HG03575 (cell line): ENCODE data around the gene CDKN1B.

Experiments
- ATAC-seq: cut with Tn5 transposase; IDR thresholded peaks from one replicate; pipeline ENCODE4 v1.9.1; 2021; ENCODE audit not compliant: unreplicated experiment, insufficient number of reproducible peaks, low FRiP score; ENCODE audit errors: extremely low read depth

Gene CDKN1B

DNA sequence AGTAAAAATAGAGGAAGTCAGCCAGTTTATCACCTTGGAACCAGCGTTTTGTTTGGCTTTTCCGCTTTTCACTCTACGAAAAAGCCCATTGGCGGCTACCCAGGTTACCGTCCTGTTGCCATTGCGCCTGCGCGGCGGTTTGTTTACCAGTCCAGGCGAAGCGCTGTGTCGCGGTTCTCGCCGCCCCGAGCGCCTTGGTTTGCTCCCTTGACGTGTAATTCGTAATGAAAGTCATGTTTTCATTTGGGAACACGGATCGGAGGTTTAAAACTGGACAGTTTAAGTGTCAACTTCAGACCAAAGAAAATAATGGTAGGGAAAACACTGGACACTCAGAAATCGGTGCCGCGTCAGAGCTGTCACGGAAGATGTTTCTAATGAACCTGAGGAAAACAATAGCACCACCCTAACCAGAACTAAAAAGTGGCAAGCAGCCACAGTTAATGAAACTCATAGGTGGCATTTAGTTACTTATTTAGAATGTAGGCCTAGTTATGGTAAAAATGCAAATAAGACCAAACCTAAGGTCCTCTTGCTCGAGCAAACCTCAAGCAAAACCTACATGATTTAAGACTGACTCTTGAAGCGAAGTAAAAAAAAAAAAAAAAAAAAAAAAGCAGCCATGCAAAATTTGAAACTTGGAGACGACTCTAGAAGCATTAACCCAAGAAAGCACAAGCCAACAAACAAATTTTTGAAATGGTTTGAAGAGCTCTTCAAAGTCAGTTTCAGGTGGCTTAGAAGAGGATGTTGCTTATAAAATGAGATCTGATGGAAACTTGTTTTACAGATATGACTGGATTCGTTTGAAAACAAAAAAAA, 20.4 kb upstream of the CDKN1B start:
- ATAC-seq, result no peak

DNA sequence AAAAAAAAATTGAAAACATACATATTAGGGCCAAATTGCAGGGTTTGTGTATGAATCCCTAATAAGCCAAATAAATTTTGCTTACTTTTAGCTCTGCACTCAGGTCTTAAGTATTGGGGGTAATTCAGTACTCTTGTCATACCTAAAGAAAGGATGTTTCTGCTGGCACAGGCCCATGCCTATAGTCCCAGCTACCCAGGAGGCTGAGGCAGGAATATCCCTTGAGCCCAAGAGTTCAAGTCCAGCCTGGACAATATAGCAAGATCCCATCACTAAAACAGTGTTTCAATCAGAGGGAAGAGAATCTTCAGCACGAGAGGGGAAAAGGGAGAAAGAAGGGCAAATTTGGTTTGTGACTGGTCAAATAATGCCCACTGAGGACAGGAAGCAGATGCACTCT, 17.8 kb upstream of the CDKN1B start:
- no peak for ATAC-seq

DNA sequence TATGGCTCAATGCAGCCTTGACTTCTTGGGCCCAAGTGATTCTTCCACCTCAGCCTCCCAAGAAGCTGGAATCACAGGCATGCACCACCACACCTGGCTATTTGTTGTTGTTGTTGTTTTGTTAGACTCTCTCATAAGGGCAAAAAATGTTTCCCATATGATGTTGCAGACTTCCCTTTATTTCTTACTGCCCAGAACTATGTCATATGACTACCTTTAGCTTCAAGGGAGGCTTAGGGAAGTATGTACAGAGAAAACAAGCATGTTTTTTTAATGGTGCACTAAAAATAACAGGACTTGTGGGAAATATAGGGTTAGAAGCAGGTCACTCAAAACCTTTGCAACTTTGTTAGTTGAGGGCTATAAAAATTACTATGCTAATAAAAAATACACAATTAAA, 16.9 kb upstream of the CDKN1B start:
- no peak for ATAC-seq

GRCh38 chr12:12701457-12701856, 15.7 kb upstream of the CDKN1B start:
- ATAC-seq, result no peak

DNA sequence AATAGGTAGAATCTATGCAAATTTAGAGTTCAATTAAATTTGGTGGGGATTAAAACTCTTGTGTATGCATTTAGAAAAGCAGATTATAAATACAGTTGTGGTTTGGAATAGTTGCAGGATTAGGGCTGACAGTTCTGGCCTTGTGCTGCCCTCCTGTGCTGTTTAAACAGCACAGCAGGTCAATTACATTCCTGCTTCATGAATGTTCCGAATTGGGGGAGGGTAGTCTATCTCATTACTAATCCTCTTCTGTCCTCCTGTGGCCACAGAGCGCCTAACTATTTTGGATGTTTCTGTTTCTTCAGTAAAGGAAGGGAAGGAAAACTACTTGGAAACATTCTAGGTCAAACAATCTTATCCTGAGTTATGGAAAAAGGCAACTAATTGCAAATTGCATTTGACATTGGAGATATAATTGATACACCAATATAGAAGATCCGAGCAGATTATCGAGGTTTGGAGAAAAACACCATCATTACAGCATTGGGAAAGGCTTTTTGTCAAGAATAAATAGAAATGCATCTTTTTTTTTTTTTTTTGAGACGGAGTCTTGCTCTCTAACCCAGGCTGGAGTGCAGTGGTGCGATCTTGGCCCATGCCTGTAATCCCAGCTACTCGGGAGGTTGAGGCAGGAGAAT, 12.5 kb upstream of the CDKN1B start:
- no peak for ATAC-seq

- ATAC-seq, result no peak
Measured at GRCh38 chr12:12705838-12706520, 11.2 kb upstream of the CDKN1B start.

- ATAC-seq, result no peak
Measured at GRCh38 chr12:12713932-12714275, 3.3 kb upstream of the CDKN1B start.

DNA sequence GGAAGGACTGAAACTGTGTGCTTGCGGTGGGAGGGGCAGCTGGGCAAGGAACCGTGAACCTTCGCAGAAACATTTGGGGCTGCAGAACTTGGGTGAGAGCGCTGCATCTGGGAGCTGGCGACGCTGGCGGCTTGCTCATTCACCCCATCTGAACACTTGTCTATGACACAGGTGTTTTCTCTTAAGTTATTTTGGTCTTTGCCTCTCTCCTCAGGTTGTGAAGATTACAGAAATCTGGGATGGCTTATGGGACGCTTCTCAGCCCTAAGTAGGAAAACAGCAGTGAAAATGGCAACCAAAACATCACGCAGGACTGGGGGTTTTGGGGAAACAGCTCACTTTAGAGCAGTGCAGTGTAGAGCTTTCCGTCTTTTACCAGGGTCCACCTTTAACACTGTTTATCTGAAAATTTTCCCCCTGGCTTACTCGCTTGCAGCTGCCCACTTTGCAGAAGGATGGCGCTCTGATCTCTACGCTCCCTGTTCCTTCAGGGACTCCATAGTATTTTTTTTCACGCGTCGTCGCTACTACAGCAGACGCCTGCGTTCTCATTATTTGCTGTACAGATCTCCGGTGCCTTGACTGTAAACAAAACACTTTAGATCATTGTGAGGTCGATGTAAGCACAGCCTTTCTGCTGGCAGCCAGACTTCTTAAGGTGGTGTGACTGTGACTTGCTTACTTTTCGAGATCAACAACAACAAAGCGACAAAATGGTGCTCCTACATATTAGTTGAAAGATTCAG, 2.7 kb upstream of the CDKN1B start:
- no peak for ATAC-seq

- no peak for ATAC-seq
Measured at GRCh38 chr12:12715128-12715458, 2.1 kb upstream of the CDKN1B start.

DNA sequence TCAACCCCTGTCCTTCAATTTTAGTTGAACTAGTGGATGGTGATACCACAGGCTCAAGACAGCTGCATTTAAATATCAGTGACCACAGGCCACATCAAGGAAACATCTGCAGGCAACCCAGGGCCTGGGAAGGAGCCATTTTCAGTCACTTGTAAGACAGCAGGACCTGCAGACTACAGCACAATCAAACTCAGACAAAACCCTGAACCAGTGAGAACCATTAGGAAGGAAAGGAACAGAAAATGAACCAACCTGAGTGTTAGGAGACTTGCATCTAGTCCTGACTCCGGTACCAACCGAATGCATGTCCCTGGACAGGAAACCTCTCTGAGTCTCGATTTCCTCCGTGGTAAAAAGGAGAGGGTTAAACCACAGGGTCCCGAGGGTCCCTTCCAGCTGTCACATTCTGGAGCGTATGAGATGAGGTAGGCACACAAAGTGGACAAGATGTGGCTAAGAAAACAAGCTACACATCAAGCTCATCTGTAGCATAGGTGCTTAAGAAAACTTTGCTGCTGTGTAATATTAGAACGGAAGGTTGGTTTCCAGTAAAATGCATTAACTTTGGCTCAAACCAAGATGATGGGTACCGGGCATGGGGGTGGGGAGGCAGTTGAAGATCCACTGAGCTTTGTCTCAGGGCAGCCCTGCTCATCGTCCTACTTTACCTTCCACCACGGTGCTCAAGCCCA, 1.6 kb upstream of the CDKN1B start:
- no peak for ATAC-seq

DNA sequence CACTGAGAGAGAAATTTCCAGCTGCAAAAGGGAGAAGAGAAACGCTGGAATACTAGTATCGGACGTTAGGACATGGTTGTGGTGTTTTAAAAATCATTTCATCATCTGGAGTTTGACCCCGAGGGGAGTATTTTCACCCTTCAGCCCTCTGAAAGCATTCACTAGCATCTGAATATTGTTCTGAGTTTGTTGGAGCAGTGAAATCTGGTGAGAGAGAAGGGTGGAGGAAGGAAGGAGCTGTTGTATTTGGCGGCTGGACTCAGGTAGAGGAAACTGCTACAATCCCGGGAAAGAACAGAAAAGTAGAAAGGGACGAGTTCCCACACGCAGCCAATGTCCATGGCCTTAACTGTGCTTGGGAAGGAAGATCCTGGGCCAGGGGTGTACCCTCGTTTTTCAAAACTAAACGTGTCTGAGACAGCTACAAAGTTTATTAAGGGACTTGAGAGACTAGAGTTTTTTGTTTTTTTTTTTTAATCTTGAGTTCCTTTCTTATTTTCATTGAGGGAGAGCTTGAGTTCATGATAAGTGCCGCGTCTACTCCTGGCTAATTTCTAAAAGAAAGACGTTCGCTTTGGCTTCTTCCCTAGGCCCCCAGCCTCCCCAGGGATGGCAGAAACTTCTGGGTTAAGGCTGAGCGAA, 896 bp upstream of the CDKN1B start:
- no peak for ATAC-seq

- no peak for ATAC-seq
Measured at GRCh38 chr12:12717586-12718380, 615 bp downstream of the CDKN1B start.

- no peak for ATAC-seq
Measured at GRCh38 chr12:12718381-12718759, 1.2 kb downstream of the CDKN1B start.

GRCh38 chr12:12718853-12719252, 1.7 kb downstream of the CDKN1B start:
- no peak for ATAC-seq

DNA sequence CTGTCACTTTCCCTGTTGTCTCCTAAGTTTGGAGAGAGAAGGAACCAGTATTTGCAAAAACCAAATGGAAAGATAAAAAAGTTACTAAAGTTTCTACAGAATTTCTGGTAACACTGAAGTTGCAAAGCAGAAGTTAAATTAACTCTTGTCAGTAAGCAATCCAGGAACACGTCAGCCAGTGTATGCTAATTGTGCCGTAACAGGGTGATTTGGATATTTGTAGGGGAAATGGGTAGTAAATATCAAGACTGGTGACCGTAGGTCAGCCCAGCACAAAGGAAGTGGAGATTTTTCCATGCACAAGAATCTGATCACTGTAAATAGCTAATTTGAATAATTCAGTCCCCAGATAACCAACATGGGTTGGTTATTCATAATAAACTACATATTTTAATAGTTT, 2.3 kb downstream of the CDKN1B start:
- ATAC-seq, result no peak

DNA sequence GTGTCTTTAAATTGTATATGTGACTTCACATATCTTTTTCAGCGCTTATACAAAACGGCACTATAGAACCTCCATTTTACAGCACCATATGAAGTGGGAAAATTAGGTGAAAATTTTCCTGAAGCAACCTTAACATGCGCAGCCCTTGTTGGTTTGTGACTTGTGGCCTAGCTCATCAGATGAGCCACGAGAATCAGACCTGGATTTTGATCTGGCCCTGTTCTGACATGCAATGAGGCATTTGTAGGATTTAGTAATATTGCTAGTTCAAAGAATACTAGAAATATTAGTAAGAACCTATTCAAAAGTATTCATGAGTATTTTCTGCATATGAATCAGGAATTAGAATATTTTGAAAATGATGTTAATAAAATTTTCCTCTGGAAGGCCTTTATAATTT, 2.9 kb downstream of the CDKN1B start:
- ATAC-seq, result no peak

- ATAC-seq, result no peak
Measured at GRCh38 chr12:12720672-12721161, 3.5 kb downstream of the CDKN1B start.

DNA sequence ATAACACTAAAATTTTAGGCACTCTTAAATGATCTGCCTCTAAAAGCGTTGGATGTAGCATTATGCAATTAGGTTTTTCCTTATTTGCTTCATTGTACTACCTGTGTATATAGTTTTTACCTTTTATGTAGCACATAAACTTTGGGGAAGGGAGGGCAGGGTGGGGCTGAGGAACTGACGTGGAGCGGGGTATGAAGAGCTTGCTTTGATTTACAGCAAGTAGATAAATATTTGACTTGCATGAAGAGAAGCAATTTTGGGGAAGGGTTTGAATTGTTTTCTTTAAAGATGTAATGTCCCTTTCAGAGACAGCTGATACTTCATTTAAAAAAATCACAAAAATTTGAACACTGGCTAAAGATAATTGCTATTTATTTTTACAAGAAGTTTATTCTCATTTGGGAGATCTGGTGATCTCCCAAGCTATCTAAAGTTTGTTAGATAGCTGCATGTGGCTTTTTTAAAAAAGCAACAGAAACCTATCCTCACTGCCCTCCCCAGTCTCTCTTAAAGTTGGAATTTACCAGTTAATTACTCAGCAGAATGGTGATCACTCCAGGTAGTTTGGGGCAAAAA, 4.1 kb downstream of the CDKN1B start:
- ATAC-seq, result no peak
